ENCODE data around the gene PTTG1. TPM values are rescaled to one million over a fixed set of nuclear protein-coding genes. Genes with fewer than 3 reads are reported as not detected.

PTTG1 gene
- 10 to 100 TPM in 1 of 2 experiments, 1 to 10 TPM in 1; 9.2 to 11.7 TPM for total RNA-seq
- polyA plus RNA-seq, result 10 to 100 TPM; 19.9 to 20.2 TPM

DNA sequence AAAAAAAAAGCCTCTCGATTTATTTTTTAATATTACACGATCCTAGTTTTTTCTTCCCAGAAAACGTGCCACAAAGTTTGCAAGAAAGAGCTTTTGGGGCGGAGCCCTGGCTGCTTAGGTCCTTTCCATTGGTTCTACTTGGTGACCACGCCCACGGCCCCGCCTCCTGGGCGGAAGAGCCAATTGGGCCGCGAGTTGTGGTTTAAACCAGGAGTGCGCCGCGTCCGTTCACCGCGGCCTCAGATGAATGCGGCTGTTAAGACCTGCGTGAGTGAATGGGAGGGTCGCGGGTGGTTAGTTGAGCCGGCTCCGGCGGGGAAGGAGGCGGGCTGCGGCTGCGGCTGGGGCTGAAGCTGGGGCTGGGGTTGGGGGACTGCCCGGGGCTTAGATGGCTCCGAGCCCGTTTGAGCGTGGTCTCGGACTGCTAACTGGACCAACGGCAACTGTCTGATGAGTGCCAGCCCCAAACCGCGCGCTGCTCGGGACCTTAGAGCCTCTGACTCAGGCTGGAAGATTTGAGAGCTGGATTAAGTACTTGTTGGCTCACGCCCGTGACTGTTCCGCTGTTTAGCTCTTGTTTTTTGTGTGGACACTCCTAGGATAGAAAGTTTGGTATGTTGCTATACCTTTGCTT is at the start of gene PTTG1:
TSS of gene PTTG1 (plus strand) at position 231 of the 634 bp plus-strand sequence. CDS start 458 bp downstream, outside the sequence.
- Mint-ChIP-seq H3K9me3 (peaks cover 0 to 2% (median 0%) of the 10 kb centered on the region in 8 donors), H3K4me3 (peak within 1 kb of the TSS; percentile 92 to 98 (median 96)), H3K27me3 (no peaks in the 10 kb centered on the region), H3K36me3 (peaks cover under 1 to 17% of the 10 kb centered on the region in 2 donors), H3K27ac (peak within 1 kb of the TSS; percentile 96 to 99 (median 97)), H3K4me1 (peaks cover 51 to 85% (median 69%) of the 10 kb centered on the region in 4 donors)
- peak within 1 kb of the TSS; percentile 33 to 68 for H3K4me3 ChIP-seq (ENCODE audit: low read length in 2 of 2)
- DNase-seq, result peak; percentile 89 to 91 (median 89)
- H3K4me1 ChIP-seq (ENCODE audit: insufficient read depth, low read length), result peaks cover 78% of the 10 kb centered on the region
- no peaks in the 10 kb centered on the region for H3K36me3 ChIP-seq (ENCODE audit: insufficient read depth, low read length)
- H3K9me3 ChIP-seq (ENCODE audit: control insufficient read depth in 1 of 2, low read length in 2 of 2), result no peaks in the 10 kb centered on the region
- intact Hi-C loops (cut with micrococcal nuclease), result loop anchor here (1.0 to 5.0 kb wide), 3 partner anchors 17 to 86 kb away; no protein-coding TSS in a partner anchor
- ChIA-PET CTCF (ENCODE audit: partially characterized antibody) (interaction anchor here (0.8 to 16.2 kb wide), 3 partner anchors 9 to 45 kb away, joined by 3 to 239 read pairs (median 5); no protein-coding TSS in a partner anchor), POLR2A (ENCODE audit: partially characterized antibody) (interaction anchor here (0.6 to 3.2 kb wide), 6 partner anchors 14 to 313 kb away, joined by 3 to 16 read pairs (median 4); no protein-coding TSS in a partner anchor)
- H3K27me3 ChIP-seq (ENCODE audit: insufficient read depth, low read length), result no peaks in the 10 kb centered on the region
- peak within 1 kb of the TSS; percentile 62 for H3K27ac ChIP-seq (ENCODE audit: low read depth, low read length)

DNA sequence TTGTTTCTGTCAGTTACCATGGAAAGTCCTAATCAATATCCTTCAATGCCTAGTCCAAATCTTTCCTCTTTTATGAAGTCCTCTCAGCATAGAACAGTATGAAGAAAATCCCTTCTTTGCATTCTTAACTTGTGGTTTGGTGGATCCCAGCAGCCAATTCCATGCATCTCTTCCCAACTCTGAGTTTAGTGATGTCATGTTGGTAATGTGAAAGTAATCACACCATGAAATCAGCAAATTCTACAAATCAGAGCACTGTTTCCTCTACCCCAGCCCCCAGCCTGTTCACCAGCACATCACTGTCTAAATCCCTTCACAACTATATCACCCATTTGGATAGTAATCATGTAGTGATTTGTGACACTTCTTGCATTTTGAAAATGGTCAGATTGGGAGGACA is 46.5 kb upstream of the PTTG1 start:
- Mint-ChIP-seq H3K4me1 (peaks cover 0 to 7% (median 5%) of the 10 kb centered on the region in 4 donors), H3K4me3 (no peak overlapping the region), H3K27ac (no peak overlapping the region), H3K9me3 (peaks cover 0 to 1% (median 0%) of the 10 kb centered on the region in 8 donors), H3K36me3 (no peaks in the 10 kb centered on the region), H3K27me3 (peaks cover 37 to 41% of the 10 kb centered on the region in 2 donors)
- POLR2A ChIA-PET (ENCODE audit: partially characterized antibody), result no interaction called here
- H3K36me3 ChIP-seq (ENCODE audit: insufficient read depth, low read length), result no peaks in the 10 kb centered on the region
- H3K4me3 ChIP-seq (ENCODE audit: low read length in 2 of 2), result no peak overlapping the region
- no peak overlapping the region for H3K27ac ChIP-seq (ENCODE audit: low read depth, low read length)
- H3K4me1 ChIP-seq (ENCODE audit: insufficient read depth, low read length), result peaks cover under 1% of the 10 kb centered on the region
- DNase-seq, result no peak
- CTCF ChIA-PET (ENCODE audit: partially characterized antibody), result no interaction called here
- H3K27me3 ChIP-seq (ENCODE audit: insufficient read depth, low read length), result peaks cover 11% of the 10 kb centered on the region
- no peaks in the 10 kb centered on the region for H3K9me3 ChIP-seq (ENCODE audit: control insufficient read depth in 1 of 2, low read length in 2 of 2)
- intact Hi-C loops (cut with micrococcal nuclease), result no loop called here

DNA sequence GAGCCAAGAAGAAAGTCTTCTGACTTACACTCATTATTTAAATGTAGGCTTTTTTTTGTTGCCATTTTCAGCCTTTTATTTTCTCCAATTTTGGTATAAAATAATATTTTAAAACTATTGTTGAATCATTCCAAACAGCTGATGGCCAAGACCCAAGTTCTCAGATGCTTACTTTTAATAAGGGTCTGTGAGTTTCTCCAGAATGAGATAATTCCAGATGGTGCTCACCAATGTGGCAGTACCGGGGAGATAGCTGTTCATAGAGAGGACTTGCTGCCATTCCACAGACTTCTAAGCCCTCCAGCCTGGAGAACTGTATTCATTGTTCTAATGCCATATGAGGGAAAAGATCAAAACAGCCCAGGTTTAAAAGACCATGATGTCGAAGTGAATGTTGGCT is 46.0 kb upstream of the PTTG1 start:
- Mint-ChIP-seq H3K9me3 (peaks cover 0 to 1% (median 0%) of the 10 kb centered on the region in 8 donors), H3K36me3 (no peaks in the 10 kb centered on the region), H3K27me3 (peaks cover 35 to 41% of the 10 kb centered on the region in 2 donors), H3K4me1 (peaks cover 0 to 5% (median 4%) of the 10 kb centered on the region in 4 donors), H3K27ac (no peak overlapping the region), H3K4me3 (no peak overlapping the region)
- Histone ChIP-seq H3K4me3 (ENCODE audit: low read length in 2 of 2) (no peak overlapping the region), H3K36me3 (ENCODE audit: insufficient read depth, low read length) (no peaks in the 10 kb centered on the region), H3K27me3 (ENCODE audit: insufficient read depth, low read length) (peaks cover 6% of the 10 kb centered on the region), H3K4me1 (ENCODE audit: insufficient read depth, low read length) (no peaks in the 10 kb centered on the region), H3K27ac (ENCODE audit: low read depth, low read length) (no peak overlapping the region), H3K9me3 (ENCODE audit: control insufficient read depth in 1 of 2, low read length in 2 of 2) (no peaks in the 10 kb centered on the region)
- ChIA-PET CTCF (ENCODE audit: partially characterized antibody) (no interaction called here), POLR2A (ENCODE audit: partially characterized antibody) (no interaction called here)
- DNase-seq, result no peak
- intact Hi-C loops (cut with micrococcal nuclease), result no loop called here

DNA sequence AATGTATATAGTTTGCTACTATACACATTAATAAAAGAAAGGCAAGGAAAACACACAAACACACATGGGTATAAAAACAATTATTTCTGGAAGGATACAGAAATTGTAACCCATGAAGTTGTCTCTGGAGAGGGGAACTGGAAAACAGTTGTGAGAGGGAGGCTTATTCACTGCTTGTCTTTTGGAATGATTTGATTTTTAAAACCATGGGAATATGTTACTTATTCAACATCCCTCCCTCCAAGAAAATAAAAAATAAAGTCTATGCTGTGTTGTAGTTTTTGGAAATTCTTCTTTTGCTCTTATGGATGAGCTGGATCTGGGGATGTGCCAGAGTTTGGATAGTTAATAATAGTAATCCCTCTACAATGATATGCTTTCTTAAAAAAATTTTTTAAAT is 45.2 kb upstream of the PTTG1 start:
- Histone ChIP-seq H3K4me1 (ENCODE audit: insufficient read depth, low read length) (no peaks in the 10 kb centered on the region), H3K9me3 (ENCODE audit: control insufficient read depth in 1 of 2, low read length in 2 of 2) (no peaks in the 10 kb centered on the region), H3K27me3 (ENCODE audit: insufficient read depth, low read length) (no peaks in the 10 kb centered on the region), H3K36me3 (ENCODE audit: insufficient read depth, low read length) (no peaks in the 10 kb centered on the region), H3K27ac (ENCODE audit: low read depth, low read length) (no peak overlapping the region), H3K4me3 (ENCODE audit: low read length in 2 of 2) (no peak overlapping the region)
- no peak overlapping the region for H3K4me3 Mint-ChIP-seq
- H3K36me3 Mint-ChIP-seq, result no peaks in the 10 kb centered on the region
- no peak for DNase-seq
- intact Hi-C loops (cut with micrococcal nuclease), result no loop called here
- H3K27ac Mint-ChIP-seq, result no peak overlapping the region
- peaks cover 28 to 36% of the 10 kb centered on the region in 2 donors for H3K27me3 Mint-ChIP-seq
- no peaks in the 10 kb centered on the region for H3K4me1 Mint-ChIP-seq
- ChIA-PET POLR2A (ENCODE audit: partially characterized antibody) (no interaction called here), CTCF (ENCODE audit: partially characterized antibody) (no interaction called here)
- peaks cover 0 to 1% (median 0%) of the 10 kb centered on the region in 8 donors for H3K9me3 Mint-ChIP-seq

DNA sequence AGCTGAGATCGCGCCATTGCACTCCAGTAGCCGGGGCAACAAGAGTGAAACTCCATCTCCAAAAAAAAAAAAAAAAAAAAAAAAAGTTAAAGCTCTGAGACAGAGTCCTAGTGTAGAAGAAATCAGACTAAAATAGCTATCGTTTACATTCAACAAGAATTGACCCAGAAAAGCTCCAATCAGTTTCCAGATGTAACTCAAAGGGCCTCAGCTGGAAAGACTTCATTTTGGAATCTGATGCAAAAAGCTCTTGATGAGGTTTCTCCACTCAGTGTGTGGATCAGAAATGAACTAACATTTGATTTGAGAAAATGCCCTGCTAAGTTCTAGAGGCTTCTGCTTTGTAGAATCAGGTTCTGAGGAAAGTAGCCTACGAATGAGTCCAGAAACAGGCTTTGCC is 44.0 kb upstream of the PTTG1 start:
- POLR2A ChIA-PET (ENCODE audit: partially characterized antibody), result no interaction called here
- Mint-ChIP-seq H3K9me3 (peaks cover 0 to 1% (median 0%) of the 10 kb centered on the region in 8 donors), H3K27ac (no peak overlapping the region), H3K36me3 (no peaks in the 10 kb centered on the region), H3K4me1 (no peaks in the 10 kb centered on the region), H3K27me3 (peaks cover 25 to 31% of the 10 kb centered on the region in 2 donors), H3K4me3 (no peak overlapping the region)
- Histone ChIP-seq H3K9me3 (ENCODE audit: control insufficient read depth in 1 of 2, low read length in 2 of 2) (no peaks in the 10 kb centered on the region), H3K36me3 (ENCODE audit: insufficient read depth, low read length) (no peaks in the 10 kb centered on the region), H3K4me3 (ENCODE audit: low read length in 2 of 2) (no peak overlapping the region), H3K27ac (ENCODE audit: low read depth, low read length) (no peak overlapping the region), H3K27me3 (ENCODE audit: insufficient read depth, low read length) (no peaks in the 10 kb centered on the region), H3K4me1 (ENCODE audit: insufficient read depth, low read length) (no peaks in the 10 kb centered on the region)
- CTCF ChIA-PET (ENCODE audit: partially characterized antibody), result interaction anchor here (0.6 kb wide), 1 partner anchor 42 kb away, joined by 4 read pairs; no protein-coding TSS in a partner anchor
- no peak for DNase-seq
- intact Hi-C loops (cut with micrococcal nuclease), result no loop called here

DNA sequence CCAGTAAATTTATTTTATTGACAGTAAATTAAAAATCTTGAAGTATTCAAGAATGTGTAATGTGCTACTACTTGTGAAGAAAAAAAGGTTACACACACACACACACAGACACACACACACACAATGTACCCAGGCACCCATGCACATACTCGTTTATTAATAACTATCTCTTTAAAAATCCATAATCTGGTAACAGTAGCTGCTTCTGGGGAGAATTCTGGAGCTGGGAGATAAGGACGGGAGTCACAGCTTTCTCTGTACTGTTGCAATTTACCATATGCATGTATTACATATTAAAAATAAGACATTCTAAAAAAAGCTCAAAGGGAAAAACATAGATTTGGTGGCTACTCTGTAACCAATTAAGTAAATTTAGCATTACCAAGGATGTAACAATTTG is 43.3 kb upstream of the PTTG1 start:
- peaks cover 22 to 25% of the 10 kb centered on the region in 2 donors for H3K27me3 Mint-ChIP-seq
- Histone ChIP-seq H3K4me3 (ENCODE audit: low read length in 2 of 2) (no peak overlapping the region), H3K27ac (ENCODE audit: low read depth, low read length) (no peak overlapping the region), H3K36me3 (ENCODE audit: insufficient read depth, low read length) (no peaks in the 10 kb centered on the region), H3K4me1 (ENCODE audit: insufficient read depth, low read length) (no peaks in the 10 kb centered on the region), H3K27me3 (ENCODE audit: insufficient read depth, low read length) (no peaks in the 10 kb centered on the region), H3K9me3 (ENCODE audit: control insufficient read depth in 1 of 2, low read length in 2 of 2) (no peaks in the 10 kb centered on the region)
- H3K4me1 Mint-ChIP-seq, result no peaks in the 10 kb centered on the region
- no peak for DNase-seq
- no peaks in the 10 kb centered on the region for H3K36me3 Mint-ChIP-seq
- ChIA-PET POLR2A (ENCODE audit: partially characterized antibody) (no interaction called here), CTCF (ENCODE audit: partially characterized antibody) (interaction anchor here (1.0 kb wide), 1 partner anchor 149 kb away, joined by 3 read pairs; no protein-coding TSS in a partner anchor)
- H3K4me3 Mint-ChIP-seq, result no peak overlapping the region
- peaks cover 0 to 1% (median 0%) of the 10 kb centered on the region in 8 donors for H3K9me3 Mint-ChIP-seq
- intact Hi-C loops (cut with micrococcal nuclease), result no loop called here
- no peak overlapping the region for H3K27ac Mint-ChIP-seq

DNA sequence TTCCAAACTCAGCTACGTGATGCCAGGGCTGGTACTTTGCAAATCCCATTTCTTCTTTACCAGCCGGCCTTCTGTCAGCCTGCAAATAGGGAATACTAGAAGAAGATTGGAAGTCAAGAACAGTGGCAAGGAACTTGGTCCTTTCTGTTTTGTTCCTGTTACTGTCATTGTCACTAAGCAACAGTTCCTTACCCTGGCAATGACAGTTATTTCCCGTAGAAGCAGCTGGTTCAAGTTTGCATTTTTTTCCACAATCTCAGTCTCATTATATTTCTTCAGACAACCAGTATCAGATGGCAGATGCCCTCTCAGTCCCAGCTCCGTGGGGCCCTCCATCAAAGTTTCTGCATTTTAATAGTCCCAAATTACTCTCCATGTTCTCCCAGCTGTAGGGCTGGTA is 42.1 kb upstream of the PTTG1 start:
- peaks cover 0 to 1% (median 0%) of the 10 kb centered on the region in 8 donors for H3K9me3 Mint-ChIP-seq
- Histone ChIP-seq H3K4me1 (ENCODE audit: insufficient read depth, low read length) (no peaks in the 10 kb centered on the region), H3K4me3 (ENCODE audit: low read length in 2 of 2) (no peak overlapping the region), H3K27me3 (ENCODE audit: insufficient read depth, low read length) (no peaks in the 10 kb centered on the region), H3K36me3 (ENCODE audit: insufficient read depth, low read length) (no peaks in the 10 kb centered on the region), H3K27ac (ENCODE audit: low read depth, low read length) (no peak overlapping the region), H3K9me3 (ENCODE audit: control insufficient read depth in 1 of 2, low read length in 2 of 2) (no peaks in the 10 kb centered on the region)
- H3K36me3 Mint-ChIP-seq, result no peaks in the 10 kb centered on the region
- no peak for DNase-seq
- intact Hi-C loops (cut with micrococcal nuclease), result no loop called here
- CTCF ChIA-PET (ENCODE audit: partially characterized antibody), result interaction anchor here (1.4 to 1.6 kb wide), 2 partner anchors 34 to 36 kb away, joined by 4 to 5 read pairs; no protein-coding TSS in a partner anchor
- no peak overlapping the region for H3K4me3 Mint-ChIP-seq
- POLR2A ChIA-PET (ENCODE audit: partially characterized antibody), result no interaction called here
- no peak overlapping the region for H3K27ac Mint-ChIP-seq
- peaks cover 18 to 23% of the 10 kb centered on the region in 2 donors for H3K27me3 Mint-ChIP-seq
- H3K4me1 Mint-ChIP-seq, result no peaks in the 10 kb centered on the region

All from CD4-positive, alpha-beta memory T cell (primary cell).